K562 (cell line): ENCODE results near the gene FUBP3. TPM values are rescaled to one million over a fixed set of nuclear protein-coding genes. Genes with fewer than 3 reads are reported as not detected.

Source experiments
- ATAC-seq: fragments of 200-7000 bp; cut with Tn5 transposase; 3 replicates; pipeline ENCODE4 v1.9.1; 2020; ENCODE audit warnings: moderate library complexity
- BruUV-seq: library from RNA; stranded (reverse); fragments of 400-500 nt; replicated peaks from 2 replicates; lab custom pipeline; 2021; lab: Mats Ljungman, UMichigan
- CTCF ChIA-PET: fragments of 300-600 bp; formaldehyde crosslinking; extraction: SDS; loops from one replicate; lab custom pipeline; 2021; ENCODE audit warnings: low intra/inter-chr PET ratio; lab: Yijun Ruan, JAX
- POLR2A ChIA-PET: fragments of 300-600, 350-650 bp; sonication (Branson Sonifier 250); formaldehyde crosslinking; extraction: SDS; loops from one replicate; lab custom pipeline; 2021; ENCODE audit warnings: antibody characterized with exemption, inconsistent platforms; lab: Yijun Ruan, JAX
- DNase-seq, 4 experiments: peaks; one replicate each; pipeline versions ENCODE4 v3.0.0 to v3.0.0-alpha.2; 2011 to 2018; ENCODE audit warnings: low spot score in 3 of 4, mixed read lengths in 3 of 4; ENCODE audit errors: extremely low read depth in 1 of 4
- FAIRE-seq: peaks from 2 replicates; lab custom pipeline; 2011; peaks lifted over from hg19 to GRCh38; lab: Jason Lieb, UNC
- H2AFZ ChIP-seq: 2 replicates; pipeline ENCODE4 v1.6.0; 2011; ENCODE audit warnings: low read depth, low read length, control low read depth, inconsistent platforms
- H3K27ac ChIP-seq: fragments of 200-600 bp; 3 replicates; pipeline ENCODE4 v1.8.0; 2011; ENCODE audit warnings: low read depth, mild to moderate bottlenecking, control low read depth, inconsistent platforms, low read length, moderate library complexity, mixed read lengths; ENCODE audit errors: extremely low read depth
- H3K27me3 ChIP-seq, 2 experiments: fragments of 300-600 bp in 1 of 2; 2 replicates in 1 of 2; 3 replicates in 1 of 2; pipeline versions ENCODE4 v1.6.0 to v1.8.0; 2011; ENCODE audit warnings: inconsistent platforms in 2 of 2, low read length in 2 of 2, mild to moderate bottlenecking in 1 of 2, mixed read lengths in 1 of 2, moderate library complexity in 1 of 2; ENCODE audit not compliant: control insufficient read depth in 2 of 2, insufficient read depth in 2 of 2
- H3K36me3 ChIP-seq: fragments of 300-600 bp; 3 replicates; pipeline ENCODE4 v1.8.0; 2011; ENCODE audit warnings: mild to moderate bottlenecking, low read length, inconsistent platforms; ENCODE audit not compliant: control insufficient read depth, insufficient read depth
- H3K4me1 ChIP-seq, 2 experiments: fragments of 200-600 bp in 1 of 2; replicated peaks in 1 of 2; 2 replicates in 1 of 2; 3 replicates in 1 of 2; pipeline versions ENCODE4 v1.5.1 to v1.8.0; 2011; ENCODE audit warnings: inconsistent platforms in 2 of 2, low read length in 2 of 2, mild to moderate bottlenecking in 1 of 2, mixed read lengths in 1 of 2, moderate library complexity in 1 of 2; ENCODE audit not compliant: control insufficient read depth in 2 of 2, insufficient read depth in 2 of 2
- H3K4me2 ChIP-seq: 2 replicates; pipeline ENCODE4 v1.6.1; 2011; ENCODE audit warnings: low read length, control low read depth, inconsistent platforms, mixed read lengths; ENCODE audit not compliant: insufficient read depth
- H3K4me3 ChIP-seq: fragments of 200-600 bp; sonication (generic), shearing (Covaris generic); 2 replicates; pipeline ENCODE4 v1.5.1; 2016; ENCODE audit warnings: control low read depth, inconsistent platforms
- H3K79me2 ChIP-seq: fragments of 200-600 bp; 3 replicates; pipeline ENCODE4 v1.8.0; 2011; ENCODE audit warnings: low read length, inconsistent platforms; ENCODE audit not compliant: control insufficient read depth, insufficient read depth
- H3K9ac ChIP-seq, 2 experiments: 2 replicates each; pipeline versions ENCODE4 v1.6.0 to v1.6.1; 2011; ENCODE audit warnings: low read depth in 2 of 2, low read length in 2 of 2, control low read depth in 1 of 2, inconsistent platforms in 1 of 2, mild to moderate bottlenecking in 1 of 2, mixed read lengths in 1 of 2; ENCODE audit not compliant: insufficient read depth in 1 of 2
- H3K9me1 ChIP-seq: one replicate; pipeline ENCODE4 v1.6.0; 2011; ENCODE audit warnings: inconsistent platforms, mild to moderate bottlenecking, low read length, moderate library complexity; ENCODE audit not compliant: control insufficient read depth, insufficient read depth
- H3K9me3 ChIP-seq: replicated peaks from 2 replicates; pipeline ENCODE4 v1.5.1; 2011; ENCODE audit warnings: low read depth, low read length, inconsistent platforms; ENCODE audit not compliant: control insufficient read depth, insufficient read depth
- H4K20me1 ChIP-seq: replicated peaks from 2 replicates; pipeline ENCODE4 v1.6.1; 2011; ENCODE audit warnings: low read length, inconsistent platforms, mixed read lengths; ENCODE audit not compliant: control insufficient read depth, insufficient read depth
- ARNT ChIP-seq, 2 experiments: fragments of 450-650 bp; IDR thresholded peaks; 2 replicates each; pipeline ENCODE4 v1.6.1; 2016; ENCODE audit warnings: mild to moderate bottlenecking in 1 of 2
- BMI1 ChIP-seq: fragments of 150-350 bp; IDR thresholded peaks from 2 replicates; pipeline ENCODE4 v1.6.1; 2014; ENCODE audit warnings: low read length
- CBX5 ChIP-seq: IDR thresholded peaks from 2 replicates; pipeline ENCODE4 v1.6.1; 2014; ENCODE audit warnings: low read depth, borderline replicate concordance
- CREBBP ChIP-seq: IDR thresholded peaks from one replicate; pipeline ENCODE4 v1.6.1; 2012; ENCODE audit warnings: low read depth, mild to moderate bottlenecking, control low read depth, inconsistent platforms, low read length
- ELF4 ChIP-seq: fragments of 450-650 bp; formaldehyde crosslinking; IDR thresholded peaks from 2 replicates; pipeline ENCODE4 v1.4.0; 2022; ENCODE audit warnings: missing genetic modification characterization
- FOXJ3 ChIP-seq: sonication (generic); formaldehyde crosslinking; IDR thresholded peaks from 2 replicates; pipeline ENCODE4 v1.4.0; 2020; ENCODE audit warnings: mild to moderate bottlenecking, missing genetic modification reagents
- HCFC1 ChIP-seq: IDR thresholded peaks from 2 replicates; pipeline ENCODE4 v1.6.1; 2012; ENCODE audit warnings: low read depth, low read length, improper control_type of control experiment
- HMG20A ChIP-seq: fragments of 450-650 bp; formaldehyde crosslinking; conservative IDR thresholded peaks from 2 replicates; pipeline ENCODE4 v1.4.0; 2020; ENCODE audit warnings: mild to moderate bottlenecking, mixed read lengths
- L3MBTL2 ChIP-seq: fragments of 450-650 bp; IDR thresholded peaks from 2 replicates; pipeline ENCODE4 v1.6.1; 2016; ENCODE audit warnings: mild to moderate bottlenecking, moderate library complexity
- MED1 ChIP-seq: sonication (generic); formaldehyde crosslinking; IDR thresholded peaks from 2 replicates; pipeline ENCODE4 v1.8.1; 2023; ENCODE audit warnings: missing genetic modification reagents, borderline replicate concordance
- NCOA6 ChIP-seq: fragments of 450-650 bp; IDR thresholded peaks from 2 replicates; pipeline ENCODE4 v1.6.1; 2017; ENCODE audit warnings: mild to moderate bottlenecking
- RBM34 ChIP-seq: fragments of 200-400 bp; formaldehyde crosslinking; IDR thresholded peaks from 2 replicates; pipeline ENCODE4 v1.6.1; 2018; ENCODE audit warnings: low read length, borderline replicate concordance; ENCODE audit not compliant: insufficient read depth
- RFX5 ChIP-seq: IDR thresholded peaks from 2 replicates; pipeline ENCODE4 v1.6.1; 2011; ENCODE audit warnings: low read depth, mild to moderate bottlenecking, improper control_type of control experiment, low read length
- RHOXF2B ChIP-seq: fragments of 250-450 bp; sonication (Bioruptor Pico); conservative IDR thresholded peaks from 2 replicates; pipeline ENCODE4 v1.5.1; 2021
- SIX5 ChIP-seq, 2 experiments: IDR thresholded peaks; 2 replicates each; pipeline ENCODE4 v1.6.1; 2011; ENCODE audit warnings: low read length in 2 of 2, borderline replicate concordance in 1 of 2, low read depth in 1 of 2, mild to moderate bottlenecking in 1 of 2, moderate library complexity in 1 of 2; ENCODE audit not compliant: insufficient read depth in 1 of 2
- SP1 ChIP-seq: sonication (generic); formaldehyde crosslinking; IDR thresholded peaks from 2 replicates; pipeline ENCODE4 v1.8.1; 2022; ENCODE audit warnings: mild to moderate bottlenecking, missing genetic modification reagents
- TAF9B ChIP-seq: fragments of 450-650 bp; IDR thresholded peaks from 2 replicates; pipeline ENCODE4 v1.6.1; 2018; ENCODE audit warnings: mild to moderate bottlenecking; ENCODE audit not compliant: partially characterized antibody
- TCF3 ChIP-seq: sonication (generic); formaldehyde crosslinking; IDR thresholded peaks from 2 replicates; pipeline ENCODE4 v1.4.0; 2020; ENCODE audit warnings: mild to moderate bottlenecking, missing genetic modification reagents
- ZBTB26 ChIP-seq: fragments of 450-650 bp; formaldehyde crosslinking; IDR thresholded peaks from 2 replicates; pipeline ENCODE4 v1.4.0; 2022; ENCODE audit warnings: missing genetic modification characterization
- ZNF57 ChIP-seq: fragments of 450-650 bp; formaldehyde crosslinking; IDR thresholded peaks from 2 replicates; pipeline ENCODE4 v1.4.0; 2020; ENCODE audit warnings: mild to moderate bottlenecking, moderate library complexity
- WGBS: fragments of 100-300 bp; shearing (Covaris generic); methylation state at CpG from one replicate; pipeline ENCODE4 v1.1.6; 2016; ENCODE audit warnings: low coverage, mixed read lengths; ENCODE audit not compliant: insufficient coverage; ENCODE audit errors: missing lambda C conversion rate; 5-methylcytosine and 5-hydroxymethylcytosine counted together
- in situ Hi-C: fragments of 300-500 bp; cut with MboI; formaldehyde crosslinking; loops from 4 replicates; pipeline ENCODE4 v1.15.0; 2018; ENCODE audit warnings: inconsistent platforms, mixed read lengths
- intact Hi-C: fragments of 100-400 bp; cut with micrococcal nuclease; formaldehyde crosslinking; loops from 2 replicates; pipeline ENCODE4 v1.14.2; 2022
- polyA plus RNA-seq, 8 experiments: library from polyadenylated mRNA; depleted of rRNA in 4 of 8; stranded (reverse) in 5 of 8; unstranded in 3 of 8; fragments of >200 nt; fragmentation: Nextera tagmentation in 2 of 8; fragmentation: Illumina TruSeq in 1 of 8; extraction: Ambion mirVana in 2 of 8; extraction: Trizol in 1 of 8; gene quantifications; 2 replicates each; pipeline versions ENCODE4 v1.2.1 to v1.2.3, GENCODE V29; 2011 to 2014; ENCODE audit warnings: inconsistent platforms in 1 of 8, missing spikeins in 1 of 8
- total RNA-seq, 7 experiments: library from RNA; depleted of rRNA in 6 of 7; stranded (reverse); fragments of >200 nt in 6 of 7; fragmentation: Illumina TruSeq in 2 of 7; extraction: Trizol in 2 of 7; gene quantifications; 2 replicates each; pipeline versions ENCODE4 v1.2.1 to v1.2.3, GENCODE V29; 2011 to 2021; ENCODE audit warnings: low replicate concordance in 1 of 7

FUBP3 gene
- total and polyA plus RNA-seq, 9 of the 15 experiments (the other 6 are each of a cell fraction or from before 2014, with no cell fraction given), result 3.0 to 64.0 (median 48.1) TPM

GRCh38 chr9:130532426-130533080, 46.8 kb upstream of the FUBP3 start:
- Histone ChIP-seq H3K4me1 (peaks cover 36 to 64% of the 10 kb centered on the region in 2 experiments), H3K4me2 (no peak overlapping the region), H3K4me3 (no peak overlapping the region), H3K27ac (no peak overlapping the region), H3K9ac (peak overlapping the region in 1 of 2 experiments; percentile 14; a peak in 1 of 4 replicates), H3K27me3 (no peaks in the 10 kb centered on the region), H3K79me2 (no peaks in the 10 kb centered on the region), H2AFZ (no peak overlapping the region), H4K20me1 (no peaks in the 10 kb centered on the region), H3K9me3 (no peaks in the 10 kb centered on the region), H3K9me1 (no peaks in the 10 kb centered on the region), H3K36me3 (no peaks in the 10 kb centered on the region)
- in situ Hi-C loops, result no loop called here
- DNase-seq (no peak), ATAC-seq (no peak), FAIRE-seq (no peak)
- ChIA-PET POLR2A (interaction anchor here (1.2 to 1.6 kb wide), 3 partner anchors 13 to 55 kb away, joined by 3 to 4 read pairs (median 4); no protein-coding TSS in a partner anchor), CTCF (no interaction called here)
- TF ChIP-seq RHOXF2B (CRISPR knock-in tag) (no peak), BMI1 (no peak), SP1 (CRISPR knock-in tag) (no peak), HCFC1 (no peak), ELF4 (CRISPR knock-in tag) (no peak), FOXJ3 (CRISPR knock-in tag) (no peak), TAF9B (no peak), RFX5 (no peak), NCOA6 (no peak), HMG20A (CRISPR knock-in tag) (no peak), CREBBP (no peak), ZNF57 (CRISPR knock-in tag) (no peak), SIX5 (IDR thresholded peaks at IDR 0.05; ENCODE audit: borderline replicate concordance in 1 of 2, insufficient read depth in 1 of 2, low read depth in 1 of 2, low read length in 2 of 2) (no peak), ZBTB26 (CRISPR knock-in tag) (no peak), TCF3 (CRISPR knock-in tag) (no peak), L3MBTL2 (no peak), CBX5 (no peak), RBM34 (no peak), ARNT (IDR thresholded peaks at IDR 0.05) (no peak), MED1 (CRISPR knock-in tag) (no peak)
- BruUV-seq, result no TSS peak
- intact Hi-C loops, result no loop called here
- WGBS, result 65% methylated on average over 7 of the region's 10 CpGs
